Stomach (tissue), 4 donors: ENCODE results near the gene ORC3.

ENCODE experiments used
- CTCF ChIP-seq, 7 experiments: fragments of 450-650 bp in 4 of 7; fragments of 200-600 bp in 3 of 7; sonication (generic) in 3 of 7; IDR thresholded peaks; one replicate each; pipeline ENCODE4 v1.5.1; 2016 to 2019; ENCODE audit warnings: antibody characterized with exemption in 7 of 7, control low read depth in 2 of 7, mild to moderate bottlenecking in 1 of 7
- POLR2A ChIP-seq, 4 donors: fragments of 450-650 bp; IDR thresholded peaks; one replicate each; pipeline ENCODE4 v1.6.1; 2016; ENCODE audit warnings: antibody characterized with exemption in 4 of 4, control low read depth in 2 of 4, mild to moderate bottlenecking in 1 of 4, moderate library complexity in 1 of 4
- POLR2AphosphoS5 ChIP-seq, 3 donors: sonication (generic); formaldehyde crosslinking; IDR thresholded peaks; one replicate each; pipeline ENCODE4 v1.6.1; 2016; ENCODE audit warnings: antibody characterized with exemption in 3 of 3

GRCh38 chr6:87590417-87590880 lies 514 bp downstream of the ORC3 start:
- TF ChIP-seq CTCF (IDR thresholded peaks at IDR 0.05) (no peak), POLR2A (IDR thresholded peaks at IDR 0.05) (no peak), POLR2AphosphoS5 (IDR thresholded peaks at IDR 0.05) (no peak)
